GM19023 (cell line): ENCODE measurements around the gene PDE4D.
A peak's percentile ranks its signal among the peaks of the same experiment; 100 is the strongest.

ENCODE experiments used
- ATAC-seq: cut with Tn5 transposase; IDR thresholded peaks from one replicate; pipeline ENCODE4 v1.9.1; 2021; ENCODE audit warnings: mild to moderate bottlenecking, moderate library complexity; ENCODE audit not compliant: unreplicated experiment

Gene PDE4D

DNA sequence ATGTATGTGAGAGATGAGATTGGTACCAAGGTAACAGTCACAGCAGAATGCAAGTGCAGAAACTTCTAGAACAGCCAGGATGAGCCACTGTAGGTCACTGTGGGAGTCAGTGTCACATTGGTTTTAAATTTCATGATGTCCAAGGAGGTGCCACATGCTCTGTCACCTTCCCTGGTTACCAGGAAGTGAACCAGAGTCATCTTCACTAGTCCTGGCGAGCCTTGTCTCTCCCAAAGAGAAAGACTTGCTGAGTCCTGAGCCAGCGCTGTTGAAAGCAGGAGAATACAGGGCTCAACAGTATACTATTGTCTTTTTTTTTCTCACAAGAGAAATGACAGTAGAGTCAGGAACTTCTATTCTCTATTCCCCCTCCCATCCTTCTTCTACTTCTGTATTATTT, 695.2 kb downstream of the PDE4D start:
- no peak for ATAC-seq

DNA sequence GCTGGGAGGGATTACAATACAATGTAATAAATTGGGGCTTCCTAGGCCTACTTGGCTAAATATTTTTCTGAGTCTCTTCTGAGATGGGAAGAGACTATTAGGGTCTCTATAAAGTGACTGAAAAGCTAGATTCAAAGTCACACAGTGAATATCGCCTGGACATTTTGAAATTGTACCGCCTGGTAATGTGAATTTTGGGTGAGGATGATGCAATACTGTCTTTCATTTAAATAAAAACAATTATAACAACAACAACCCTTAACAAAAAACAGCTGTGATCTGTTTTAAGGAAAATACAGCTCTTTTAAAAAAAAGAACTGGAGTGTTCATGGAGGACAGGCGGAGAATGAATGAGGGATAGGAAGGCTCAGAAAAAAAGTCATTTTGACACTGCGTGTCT, 695.6 kb downstream of the PDE4D start:
- no peak for ATAC-seq

DNA sequence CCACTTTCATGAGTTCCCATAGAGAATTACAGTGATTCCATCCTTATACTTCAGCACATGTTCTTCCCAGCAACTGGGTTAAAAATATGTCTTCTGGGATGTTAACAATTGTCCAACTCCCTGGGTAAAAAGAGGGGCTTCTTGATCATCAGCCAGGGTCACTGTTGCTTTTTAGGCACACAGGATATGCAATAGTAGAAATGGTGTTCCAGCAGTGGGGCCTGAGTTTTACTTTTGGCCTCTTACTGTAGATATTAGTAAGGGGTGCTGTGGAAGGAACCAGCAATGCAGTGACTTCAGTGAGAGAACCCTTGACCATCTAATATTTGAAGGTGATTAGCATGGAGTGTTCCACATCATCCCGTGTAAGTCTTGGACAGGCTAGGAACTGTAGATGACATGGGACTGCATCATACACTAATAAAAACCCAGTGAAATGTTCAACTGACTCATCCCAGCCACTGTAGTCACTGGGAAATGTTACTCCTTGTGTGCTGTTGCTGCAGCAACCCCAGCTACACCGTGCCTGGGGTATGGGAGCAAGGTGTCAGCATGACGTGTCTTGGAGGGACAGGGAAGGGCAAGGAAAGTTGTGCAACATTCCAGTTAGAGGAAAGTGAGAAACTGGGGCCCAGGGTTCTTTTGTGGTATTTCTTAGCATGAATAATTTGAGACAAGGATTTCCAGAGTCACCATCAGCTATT, 699.8 kb downstream of the PDE4D start:
- no peak for ATAC-seq

DNA sequence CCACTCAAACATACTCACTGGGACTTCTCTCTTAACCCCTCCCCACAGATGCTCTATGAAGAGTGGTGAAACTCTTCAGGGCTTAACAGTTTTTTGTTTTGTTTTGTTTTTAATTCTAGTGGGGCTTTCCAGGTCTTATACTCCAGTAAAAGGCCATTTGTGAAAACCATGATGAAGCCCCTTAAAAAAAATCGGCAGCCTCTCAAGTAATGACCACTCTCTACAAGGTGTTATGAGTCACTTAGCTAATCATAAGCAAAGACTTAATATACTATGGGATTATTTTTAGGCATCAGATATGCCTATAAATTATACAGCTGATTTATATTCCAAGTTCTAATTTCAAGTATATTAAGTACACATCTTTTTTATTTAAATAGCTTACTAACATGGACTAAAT, 702.8 kb downstream of the PDE4D start:
- ATAC-seq, result no peak

DNA sequence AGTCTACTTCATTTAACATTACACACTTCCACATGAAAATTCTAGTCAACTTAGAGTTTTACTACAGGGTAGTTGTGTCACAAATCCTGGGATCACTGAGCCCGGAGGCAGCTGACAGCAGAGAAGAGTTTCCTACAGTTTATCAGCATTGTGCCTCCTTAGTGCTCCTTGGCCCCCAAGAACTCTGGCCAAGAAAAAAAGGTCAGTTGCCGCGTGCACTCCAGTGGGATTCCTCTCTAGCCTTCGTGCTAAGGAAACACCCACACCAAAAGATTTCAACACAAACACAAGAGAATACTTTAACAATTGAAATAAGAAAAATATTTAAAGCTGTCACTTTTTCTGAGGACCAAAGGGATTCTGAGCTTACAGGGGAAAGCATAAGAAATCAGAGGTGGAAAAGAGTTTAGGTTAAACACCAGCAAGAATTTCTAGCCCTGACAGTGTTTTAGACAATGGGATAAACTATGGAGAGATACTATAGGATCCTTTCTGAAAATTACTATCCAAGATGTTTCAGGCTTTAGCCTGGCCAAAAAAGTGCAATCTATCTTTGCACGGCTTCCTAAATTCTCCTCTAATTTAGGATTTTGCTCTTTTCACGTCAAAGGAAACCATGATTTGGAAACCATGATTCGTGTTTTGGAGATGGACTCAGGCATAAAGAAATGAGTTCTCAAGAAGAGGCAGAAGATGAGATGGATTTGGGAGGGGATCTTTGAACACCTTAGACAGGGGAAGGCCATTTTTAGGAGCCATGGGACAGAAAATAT, 703.9 kb downstream of the PDE4D start:
- ATAC-seq, result no peak

DNA sequence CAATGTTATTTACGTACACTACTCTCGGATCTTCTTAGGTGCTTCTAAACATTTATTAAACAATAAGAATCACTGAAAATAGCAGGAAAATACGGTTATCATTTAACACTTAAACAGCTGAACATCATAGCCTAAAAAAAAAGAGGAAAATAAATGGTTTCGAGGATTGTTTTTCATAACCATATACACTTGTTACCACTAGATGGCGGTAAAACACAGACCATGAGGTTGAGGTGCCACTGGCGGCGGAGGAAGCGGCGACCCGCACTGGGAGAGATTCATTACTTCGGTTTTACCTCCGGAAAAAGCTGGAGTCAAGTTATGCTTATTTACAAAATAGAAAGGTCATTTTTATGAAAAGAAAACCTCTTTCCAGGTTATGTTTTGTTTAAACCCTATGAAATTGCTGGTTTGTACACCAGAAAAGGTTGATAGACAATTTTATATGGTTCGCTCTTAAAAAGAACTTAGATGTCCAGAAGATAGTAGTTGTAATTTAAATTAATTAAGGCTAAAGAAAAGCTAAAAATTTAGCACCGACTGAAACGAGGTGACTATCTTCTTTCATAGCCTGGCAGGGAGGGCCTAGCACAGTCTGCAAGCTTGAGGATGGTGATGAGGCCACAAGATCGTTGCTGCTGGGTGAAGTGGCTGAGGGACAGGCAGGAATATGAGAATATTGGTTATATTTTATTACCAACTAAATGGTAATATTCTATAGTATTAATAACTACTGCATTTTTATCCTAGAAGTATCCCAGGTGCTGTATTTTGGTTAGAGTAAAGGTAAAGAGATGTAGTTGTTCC, 704.9 kb downstream of the PDE4D start:
- peak; percentile 59 for ATAC-seq

GRCh38 chr5:59187857-59188256, 705.7 kb downstream of the PDE4D start:
- no peak for ATAC-seq

DNA sequence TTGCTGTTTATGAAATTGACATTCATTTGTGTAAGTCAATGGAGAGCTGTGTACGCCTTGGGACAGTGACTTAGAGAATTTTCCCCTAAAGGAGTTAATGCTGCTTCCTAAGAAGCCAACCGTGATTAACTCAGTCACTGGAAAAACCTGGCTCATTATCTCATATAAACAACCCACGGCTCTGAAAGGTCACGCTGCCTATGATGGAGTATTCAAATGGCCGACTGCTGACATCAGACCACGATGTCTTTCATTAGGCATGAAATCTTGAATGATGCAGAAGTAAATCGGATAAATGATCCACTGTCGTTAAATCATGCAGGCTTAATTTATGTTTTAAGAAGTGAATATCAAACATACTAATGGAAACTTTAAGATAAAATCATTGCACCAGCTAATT, 706.9 kb downstream of the PDE4D start:
- ATAC-seq, result no peak

- ATAC-seq, result no peak
Observed at GRCh38 chr5:59185757-59186385, 707.7 kb downstream of the PDE4D start.

DNA sequence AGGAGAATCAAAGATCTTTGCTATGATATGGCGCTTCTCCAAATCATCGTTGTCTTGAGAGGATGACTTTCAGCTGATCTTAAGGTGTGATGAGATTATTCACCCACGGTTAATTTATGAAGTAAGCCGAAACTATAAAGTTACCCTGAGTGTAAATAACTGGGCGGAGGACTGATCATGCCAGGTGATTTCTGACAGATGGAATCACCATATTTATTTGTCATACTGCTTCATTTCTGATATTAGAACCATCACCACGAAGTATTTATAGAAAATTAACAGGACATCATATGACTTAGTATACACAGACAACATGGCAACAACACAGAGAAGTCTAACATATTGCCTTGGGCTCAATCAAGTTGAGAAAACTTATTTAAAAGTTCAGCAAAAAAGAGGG, 708.8 kb downstream of the PDE4D start:
- no peak for ATAC-seq

- no peak for ATAC-seq
Observed at GRCh38 chr5:59182760-59183159, 710.8 kb downstream of the PDE4D start.

GRCh38 chr5:59180515-59180914, 713.0 kb downstream of the PDE4D start:
- ATAC-seq, result peak; percentile 66

GRCh38 chr5:59179704-59180103, 713.8 kb downstream of the PDE4D start:
- no peak for ATAC-seq

- peak; percentile 7 for ATAC-seq
Observed at GRCh38 chr5:59178482-59178881, 715.0 kb downstream of the PDE4D start.

GRCh38 chr5:59178071-59178470, 715.5 kb downstream of the PDE4D start:
- peak; percentile 33 for ATAC-seq

DNA sequence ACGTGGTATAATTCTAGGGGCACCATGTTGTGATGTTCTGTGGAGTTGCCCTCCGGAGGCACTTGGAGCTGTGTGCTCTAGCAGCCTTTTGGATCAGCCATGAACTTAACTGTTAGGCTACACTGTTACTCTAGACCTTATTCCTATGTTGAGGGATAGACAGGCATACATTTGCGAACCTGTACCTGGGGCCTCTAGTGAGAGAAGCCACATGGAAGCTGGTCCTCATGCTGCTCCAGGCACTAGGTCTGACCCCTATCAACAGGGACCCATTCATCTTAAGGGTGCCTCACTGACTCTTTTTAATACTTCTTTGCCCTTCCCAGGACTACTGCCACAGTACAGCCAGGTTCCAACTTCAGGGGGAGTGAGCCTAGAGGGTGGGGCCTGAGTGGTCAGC, 715.9 kb downstream of the PDE4D start:
- ATAC-seq, result no peak

- ATAC-seq, result no peak
Observed at GRCh38 chr5:59174248-59174844, 719.2 kb downstream of the PDE4D start.

- no peak for ATAC-seq
Observed at GRCh38 chr5:59173578-59173977, 719.9 kb downstream of the PDE4D start.

- ATAC-seq, result no peak
Observed at GRCh38 chr5:59171131-59171530, 722.4 kb downstream of the PDE4D start.

DNA sequence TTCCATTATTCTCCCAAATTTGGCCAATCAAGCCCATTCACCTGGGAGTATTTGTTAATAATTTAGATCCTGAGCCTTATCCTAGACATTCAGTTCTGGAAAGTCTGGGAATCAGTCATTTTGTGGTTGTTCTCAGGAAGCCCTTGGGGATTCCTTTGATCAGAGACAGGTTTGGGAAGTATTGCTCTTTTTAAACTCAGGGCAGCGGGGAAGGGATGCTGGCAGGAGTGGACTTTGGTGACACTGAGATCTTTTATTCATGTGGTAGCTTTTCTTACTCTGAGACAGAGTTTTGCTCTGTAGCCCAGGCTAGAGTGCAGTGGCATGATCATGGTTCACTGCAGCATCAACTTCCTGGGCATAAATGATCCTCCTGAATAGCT, 723.8 kb downstream of the PDE4D start:
- no peak for ATAC-seq
